Measurements from ENCODE around the gene KLK3. TPM values are rescaled to one million over a fixed set of nuclear protein-coding genes. Genes with fewer than 3 reads are reported as not detected.

KLK3 gene
- total RNA-seq, 1 experiment from 2014 or later, result not detected

DNA sequence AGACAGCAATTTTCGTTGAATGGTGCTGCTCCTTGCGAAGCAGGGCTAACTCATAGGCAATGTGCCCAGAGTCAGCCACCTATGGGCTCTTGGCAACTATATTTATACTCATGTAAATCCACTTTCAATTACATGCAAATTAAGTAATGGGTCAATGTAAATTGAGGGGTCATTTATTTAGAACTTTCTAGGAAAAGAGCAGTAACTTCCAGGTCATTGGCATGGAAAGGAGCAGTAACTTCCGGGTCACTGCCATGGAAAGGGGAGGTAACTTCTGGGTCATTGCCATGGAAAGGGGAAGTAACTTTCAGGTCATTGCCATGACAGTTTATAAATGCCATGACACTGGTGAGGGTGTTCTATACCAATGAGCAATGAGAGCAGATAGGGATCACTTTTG, 44.9 kb downstream of the KLK3 start:
- POLR2A ChIA-PET, result no interaction called here
- H3K27ac Mint-ChIP-seq (ENCODE audit: low read depth, unreplicated experiment), result no peak overlapping the region
- TF ChIP-seq, protein P1, sequence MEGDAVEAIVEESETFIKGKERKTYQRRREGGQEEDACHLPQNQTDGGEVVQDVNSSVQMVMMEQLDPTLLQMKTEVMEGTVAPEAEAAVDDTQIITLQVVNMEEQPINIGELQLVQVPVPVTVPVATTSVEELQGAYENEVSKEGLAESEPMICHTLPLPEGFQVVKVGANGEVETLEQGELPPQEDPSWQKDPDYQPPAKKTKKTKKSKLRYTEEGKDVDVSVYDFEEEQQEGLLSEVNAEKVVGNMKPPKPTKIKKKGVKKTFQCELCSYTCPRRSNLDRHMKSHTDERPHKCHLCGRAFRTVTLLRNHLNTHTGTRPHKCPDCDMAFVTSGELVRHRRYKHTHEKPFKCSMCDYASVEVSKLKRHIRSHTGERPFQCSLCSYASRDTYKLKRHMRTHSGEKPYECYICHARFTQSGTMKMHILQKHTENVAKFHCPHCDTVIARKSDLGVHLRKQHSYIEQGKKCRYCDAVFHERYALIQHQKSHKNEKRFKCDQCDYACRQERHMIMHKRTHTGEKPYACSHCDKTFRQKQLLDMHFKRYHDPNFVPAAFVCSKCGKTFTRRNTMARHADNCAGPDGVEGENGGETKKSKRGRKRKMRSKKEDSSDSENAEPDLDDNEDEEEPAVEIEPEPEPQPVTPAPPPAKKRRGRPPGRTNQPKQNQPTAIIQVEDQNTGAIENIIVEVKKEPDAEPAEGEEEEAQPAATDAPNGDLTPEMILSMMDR (IDR thresholded peaks at IDR 0.05; ENCODE audit: unreplicated experiment), result no peak
- no peaks in the 10 kb centered on the region for H3K36me3 Mint-ChIP-seq (ENCODE audit: insufficient read depth, unreplicated experiment)
- peaks cover 7% of the 10 kb centered on the region for H3K9me3 Mint-ChIP-seq (ENCODE audit: unreplicated experiment)
- no peak overlapping the region for H3K4me3 Mint-ChIP-seq (ENCODE audit: unreplicated experiment)
- intact Hi-C loops (cut with micrococcal nuclease), result no loop called here
- peaks cover 19% of the 10 kb centered on the region for H3K4me1 Mint-ChIP-seq (ENCODE audit: insufficient read depth, unreplicated experiment)
- H3K27me3 Mint-ChIP-seq (ENCODE audit: insufficient read depth, unreplicated experiment), result no peaks in the 10 kb centered on the region
- CTCF ChIA-PET, result interaction anchor here (1.7 kb wide), 1 partner anchor 22 kb away, joined by 8 read pairs; no protein-coding TSS in a partner anchor
- DNase-seq (ENCODE audit: unreplicated experiment), result no peak
- BruUV-seq (replicated peaks), result no TSS peak

DNA sequence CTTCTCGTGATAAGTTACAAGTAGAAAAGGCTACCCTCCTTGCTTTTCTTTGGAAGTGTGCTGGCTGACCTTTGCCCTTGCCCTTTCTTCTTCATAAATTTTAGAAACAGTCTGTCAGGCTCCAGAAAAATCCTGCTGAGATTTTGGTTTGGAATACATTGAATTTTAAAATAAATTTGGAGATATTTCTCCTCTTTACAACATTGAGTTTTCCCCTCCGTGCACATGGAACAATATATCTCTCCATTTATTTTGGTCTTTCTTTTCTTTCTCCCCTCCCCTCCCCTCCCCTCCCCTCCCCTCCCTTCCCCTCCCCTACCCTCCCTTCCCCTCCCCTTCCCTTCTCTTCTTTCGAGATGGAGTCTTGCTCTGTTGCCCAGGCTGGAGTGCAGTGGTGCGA, 47.9 kb downstream of the KLK3 start:
- no TSS peak for BruUV-seq (replicated peaks)
- CTCF ChIA-PET, result no interaction called here
- Mint-ChIP-seq H3K36me3 (ENCODE audit: insufficient read depth, unreplicated experiment) (no peaks in the 10 kb centered on the region), H3K9me3 (ENCODE audit: unreplicated experiment) (peaks cover 4% of the 10 kb centered on the region), H3K4me3 (ENCODE audit: unreplicated experiment) (no peak overlapping the region), H3K27me3 (ENCODE audit: insufficient read depth, unreplicated experiment) (peaks cover 14% of the 10 kb centered on the region), H3K4me1 (ENCODE audit: insufficient read depth, unreplicated experiment) (peaks cover 4% of the 10 kb centered on the region), H3K27ac (ENCODE audit: low read depth, unreplicated experiment) (no peak overlapping the region)
- intact Hi-C loops (cut with micrococcal nuclease), result no loop called here
- no peak for DNase-seq (ENCODE audit: unreplicated experiment)
- POLR2A ChIA-PET, result no interaction called here
- TF ChIP-seq, protein P1 (IDR thresholded peaks at IDR 0.05; ENCODE audit: unreplicated experiment), result no peak

GRCh38 chr19:50906217-50906616, 51.5 kb downstream of the KLK3 start:
- peak; percentile 44 for DNase-seq (ENCODE audit: unreplicated experiment)
- H3K36me3 Mint-ChIP-seq (ENCODE audit: insufficient read depth, unreplicated experiment), result no peaks in the 10 kb centered on the region
- H3K4me3 Mint-ChIP-seq (ENCODE audit: unreplicated experiment), result no peak overlapping the region
- no peaks in the 10 kb centered on the region for H3K9me3 Mint-ChIP-seq (ENCODE audit: unreplicated experiment)
- no peaks in the 10 kb centered on the region for H3K4me1 Mint-ChIP-seq (ENCODE audit: insufficient read depth, unreplicated experiment)
- ChIA-PET POLR2A (no interaction called here), CTCF (interaction anchor here (0.6 to 1.9 kb wide), 6 partner anchors 15 to 1757 kb away, joined by 3 to 20 read pairs (median 4); no protein-coding TSS in a partner anchor)
- intact Hi-C loops (cut with micrococcal nuclease), result loop anchor here (1.0 kb wide), 1 partner anchor 16 kb away; no protein-coding TSS in a partner anchor
- H3K27me3 Mint-ChIP-seq (ENCODE audit: insufficient read depth, unreplicated experiment), result peaks cover 24% of the 10 kb centered on the region
- no peak overlapping the region for H3K27ac Mint-ChIP-seq (ENCODE audit: low read depth, unreplicated experiment)
- no TSS peak for BruUV-seq (replicated peaks)
- TF ChIP-seq, protein P1 (IDR thresholded peaks at IDR 0.05; ENCODE audit: unreplicated experiment), result peak; percentile 35

DNA sequence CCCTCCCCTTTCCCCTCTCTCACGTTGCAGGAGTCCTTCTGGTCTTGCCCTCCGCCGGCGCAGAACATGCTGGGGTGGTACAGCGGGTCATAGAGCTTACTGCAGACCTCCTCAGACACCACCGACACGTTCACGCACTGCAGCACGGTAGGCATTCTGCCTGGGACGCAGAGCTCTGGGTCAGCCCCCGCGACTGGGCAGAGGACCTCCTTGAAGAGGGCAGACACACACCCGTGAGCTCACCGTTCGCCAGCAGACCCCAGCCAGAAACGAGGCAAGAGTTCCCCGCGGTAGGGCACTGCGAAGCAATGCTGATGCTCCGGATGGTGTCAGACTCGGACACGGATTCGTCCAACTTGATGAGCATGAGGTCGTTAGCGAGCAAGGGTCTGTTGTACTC, 53.6 kb downstream of the KLK3 start:
- Mint-ChIP-seq H3K9me3 (ENCODE audit: unreplicated experiment) (no peaks in the 10 kb centered on the region), H3K4me3 (ENCODE audit: unreplicated experiment) (no peak overlapping the region), H3K27me3 (ENCODE audit: insufficient read depth, unreplicated experiment) (peaks cover 24% of the 10 kb centered on the region), H3K4me1 (ENCODE audit: insufficient read depth, unreplicated experiment) (no peaks in the 10 kb centered on the region), H3K36me3 (ENCODE audit: insufficient read depth, unreplicated experiment) (no peaks in the 10 kb centered on the region), H3K27ac (ENCODE audit: low read depth, unreplicated experiment) (no peak overlapping the region)
- no TSS peak for BruUV-seq (replicated peaks)
- DNase-seq (ENCODE audit: unreplicated experiment), result no peak
- CTCF ChIA-PET, result interaction anchor here (0.7 to 2.4 kb wide), 4 partner anchors 13 to 188 kb away, joined by 3 to 7 read pairs (median 3); no protein-coding TSS in a partner anchor
- intact Hi-C loops (cut with micrococcal nuclease), result no loop called here
- TF ChIP-seq, protein P1 (IDR thresholded peaks at IDR 0.05; ENCODE audit: unreplicated experiment), result no peak
- POLR2A ChIA-PET, result no interaction called here
